ENCODE data around the gene COL1A2. TPM values are rescaled to one million over a fixed set of nuclear protein-coding genes. Genes with fewer than 3 reads are reported as not detected.

Gene COL1A2
- total RNA-seq, 1 experiment from 2014 or later: 144 TPM

DNA sequence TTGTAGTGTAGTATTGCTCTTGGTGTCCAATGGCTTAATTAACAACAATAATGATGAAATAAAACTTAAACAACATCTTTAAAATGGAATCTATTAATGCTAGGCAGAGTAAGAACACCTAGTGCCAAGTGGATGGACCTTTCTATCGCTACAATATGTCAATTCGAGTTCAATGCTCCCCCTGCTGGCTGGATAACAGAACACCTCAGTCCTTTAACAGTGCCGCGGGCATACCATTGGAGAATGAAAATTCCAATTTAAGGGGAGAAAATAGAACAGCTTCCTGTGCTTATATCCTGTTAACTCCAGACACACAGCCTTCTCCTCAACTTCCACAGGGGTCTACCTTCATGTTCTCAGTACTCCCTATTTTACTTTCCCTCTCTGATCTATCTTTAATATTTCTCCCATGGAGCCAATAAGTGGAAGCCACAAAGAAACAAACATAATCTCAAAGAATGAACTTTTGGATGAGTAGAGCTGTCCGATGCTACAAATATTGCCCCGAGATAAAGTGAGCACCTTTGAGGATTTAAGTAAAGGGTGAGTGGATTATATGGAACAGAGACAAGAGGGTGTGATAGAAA lies 41.4 kb downstream of the COL1A2 start:
- TF ChIP-seq EZH2 (IDR thresholded peaks at IDR 0.05; ENCODE audit: borderline replicate concordance, low read depth, low read length, poor library complexity, severe bottlenecking): no peak
- TF ChIP-seq, protein P1, sequence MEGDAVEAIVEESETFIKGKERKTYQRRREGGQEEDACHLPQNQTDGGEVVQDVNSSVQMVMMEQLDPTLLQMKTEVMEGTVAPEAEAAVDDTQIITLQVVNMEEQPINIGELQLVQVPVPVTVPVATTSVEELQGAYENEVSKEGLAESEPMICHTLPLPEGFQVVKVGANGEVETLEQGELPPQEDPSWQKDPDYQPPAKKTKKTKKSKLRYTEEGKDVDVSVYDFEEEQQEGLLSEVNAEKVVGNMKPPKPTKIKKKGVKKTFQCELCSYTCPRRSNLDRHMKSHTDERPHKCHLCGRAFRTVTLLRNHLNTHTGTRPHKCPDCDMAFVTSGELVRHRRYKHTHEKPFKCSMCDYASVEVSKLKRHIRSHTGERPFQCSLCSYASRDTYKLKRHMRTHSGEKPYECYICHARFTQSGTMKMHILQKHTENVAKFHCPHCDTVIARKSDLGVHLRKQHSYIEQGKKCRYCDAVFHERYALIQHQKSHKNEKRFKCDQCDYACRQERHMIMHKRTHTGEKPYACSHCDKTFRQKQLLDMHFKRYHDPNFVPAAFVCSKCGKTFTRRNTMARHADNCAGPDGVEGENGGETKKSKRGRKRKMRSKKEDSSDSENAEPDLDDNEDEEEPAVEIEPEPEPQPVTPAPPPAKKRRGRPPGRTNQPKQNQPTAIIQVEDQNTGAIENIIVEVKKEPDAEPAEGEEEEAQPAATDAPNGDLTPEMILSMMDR (conservative IDR thresholded peaks at IDR 0.05; ENCODE audit: low read depth, low read length): peak; percentile 89
- peak; percentile 87 for DNase-seq (ENCODE audit: low spot score)

GRCh38 chr7:94436700-94437099 lies 42.0 kb downstream of the COL1A2 start:
- BruUV-seq (replicated peaks): no TSS peak
- ChIA-PET CTCF (interaction anchor here (0.6 to 2.2 kb wide), 3 partner anchors 10 to 148 kb away, joined by 4 to 11 read pairs (median 5); no protein-coding TSS in a partner anchor), POLR2A (ENCODE audit: low non-redundant PET) (no interaction called here)
- intact Hi-C loops (cut with micrococcal nuclease; ENCODE audit: unreplicated experiment): loop anchor here (1.0 to 5.0 kb wide), 2 partner anchors 34 to 147 kb away; no protein-coding TSS in a partner anchor
- Histone ChIP-seq H3K27ac (ENCODE audit: low read depth, low read length, poor library complexity, severe bottlenecking) (no peak overlapping the region), H3K36me3 (ENCODE audit: insufficient read depth, low read length, poor library complexity, severe bottlenecking) (no peaks in the 10 kb centered on the region), H3K4me3 (ENCODE audit: low read depth, low read length, poor library complexity, severe bottlenecking) (no peak overlapping the region), H3K27me3 (replicated peaks; ENCODE audit: insufficient read depth, low read depth, low read length, poor library complexity) (no peaks in the 10 kb centered on the region), H3K9me3 (ENCODE audit: low read depth, low read length, poor library complexity, severe bottlenecking) (no peaks in the 10 kb centered on the region), H3K4me1 (ENCODE audit: insufficient read depth, low read length, poor library complexity, severe bottlenecking) (no peaks in the 10 kb centered on the region)
- DNase-seq (ENCODE audit: low spot score): no peak
- TF ChIP-seq EZH2 (IDR thresholded peaks at IDR 0.05; ENCODE audit: borderline replicate concordance, low read depth, low read length, poor library complexity, severe bottlenecking): no peak
- TF ChIP-seq, protein P1 (conservative IDR thresholded peaks at IDR 0.05; ENCODE audit: low read depth, low read length): no peak

More for the DNA sequence above, 41.4 kb downstream of the COL1A2 start:
- H3K4me1 ChIP-seq (ENCODE audit: insufficient read depth, low read length, poor library complexity, severe bottlenecking): no peaks in the 10 kb centered on the region
- no peaks in the 10 kb centered on the region for H3K9me3 ChIP-seq (ENCODE audit: low read depth, low read length, poor library complexity, severe bottlenecking)
- no peak overlapping the region for H3K4me3 ChIP-seq (ENCODE audit: low read depth, low read length, poor library complexity, severe bottlenecking)
- CTCF ChIA-PET: interaction anchor here (0.6 to 2.2 kb wide), 3 partner anchors 10 to 147 kb away, joined by 4 to 11 read pairs (median 5); no protein-coding TSS in a partner anchor
- H3K27me3 ChIP-seq (replicated peaks; ENCODE audit: insufficient read depth, low read depth, low read length, poor library complexity): no peaks in the 10 kb centered on the region
- no peaks in the 10 kb centered on the region for H3K36me3 ChIP-seq (ENCODE audit: insufficient read depth, low read length, poor library complexity, severe bottlenecking)
- POLR2A ChIA-PET (ENCODE audit: low non-redundant PET): no interaction called here
- intact Hi-C loops (cut with micrococcal nuclease; ENCODE audit: unreplicated experiment): loop anchor here (1.0 to 5.0 kb wide), 2 partner anchors 34 to 147 kb away; no protein-coding TSS in a partner anchor
- BruUV-seq (replicated peaks): no TSS peak
- no peak overlapping the region for H3K27ac ChIP-seq (ENCODE audit: low read depth, low read length, poor library complexity, severe bottlenecking)

DNA sequence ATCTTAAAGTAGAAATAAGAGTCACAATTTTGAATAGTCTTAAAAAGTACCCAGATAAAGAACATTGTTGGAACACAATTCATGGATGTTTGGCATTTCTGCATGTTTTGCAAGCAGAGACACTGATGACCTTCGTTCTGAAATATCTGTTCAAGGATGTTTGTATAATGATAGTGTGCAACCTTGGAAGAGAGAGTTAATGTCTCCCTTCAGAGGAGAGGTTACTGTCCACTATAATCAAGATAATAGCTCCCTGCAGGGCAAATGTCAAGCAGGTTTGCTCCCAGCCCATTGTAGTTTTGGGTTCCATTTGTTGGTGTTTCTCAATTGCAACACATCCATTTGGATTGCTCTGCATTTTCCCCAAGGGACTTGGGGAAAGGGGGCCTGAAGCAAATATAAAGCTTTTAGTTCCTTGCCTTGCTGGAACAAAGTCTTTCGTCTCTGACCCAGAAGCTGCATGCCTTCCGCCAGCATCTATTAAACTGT lies 45.2 kb downstream of the COL1A2 start:
- Histone ChIP-seq H3K27me3 (replicated peaks; ENCODE audit: insufficient read depth, low read depth, low read length, poor library complexity) (no peaks in the 10 kb centered on the region), H3K4me3 (ENCODE audit: low read depth, low read length, poor library complexity, severe bottlenecking) (no peak overlapping the region), H3K9me3 (ENCODE audit: low read depth, low read length, poor library complexity, severe bottlenecking) (no peaks in the 10 kb centered on the region), H3K27ac (ENCODE audit: low read depth, low read length, poor library complexity, severe bottlenecking) (no peak overlapping the region), H3K36me3 (ENCODE audit: insufficient read depth, low read length, poor library complexity, severe bottlenecking) (no peaks in the 10 kb centered on the region), H3K4me1 (ENCODE audit: insufficient read depth, low read length, poor library complexity, severe bottlenecking) (peaks cover 10% of the 10 kb centered on the region)
- TF ChIP-seq, protein P1 (conservative IDR thresholded peaks at IDR 0.05; ENCODE audit: low read depth, low read length): no peak
- TF ChIP-seq EZH2 (IDR thresholded peaks at IDR 0.05; ENCODE audit: borderline replicate concordance, low read depth, low read length, poor library complexity, severe bottlenecking): no peak
- intact Hi-C loops (cut with micrococcal nuclease; ENCODE audit: unreplicated experiment): loop anchor here (5.0 to 10.0 kb wide), 2 partner anchors 38 to 465 kb away; partner anchors contain the start of gene PPP1R9A
- DNase-seq (ENCODE audit: low spot score): no peak
- no TSS peak for BruUV-seq (replicated peaks)
- POLR2A ChIA-PET (ENCODE audit: low non-redundant PET): interaction anchor here (0.7 kb wide), 1 partner anchor 44 kb away, joined by 3 read pairs; no protein-coding TSS in a partner anchor
- CTCF ChIA-PET: no interaction called here
